GM12865 (cell line): ENCODE results near the gene MEIS3.

Experiments used
- DNase-seq: peaks from one replicate; pipeline ENCODE4 v3.0.0; 2010; ENCODE audit warnings: low read depth
- H3K4me3 ChIP-seq: 2 replicates; pipeline ENCODE4 v1.5.1; 2011; ENCODE audit warnings: mild to moderate bottlenecking, low read depth, low read length, control low read depth
- TF ChIP-seq, protein P1 (sequence below): IDR thresholded peaks from 2 replicates; pipeline ENCODE4 v1.5.1; 2011; ENCODE audit warnings: low read length, control low read depth, low read depth, inconsistent platforms; ENCODE audit not compliant: insufficient read depth; ENCODE audit errors: missing control alignments

MEIS3 gene

GRCh38 chr19:47429140-47429793 lies 9.9 kb upstream of the MEIS3 start:
- no peak overlapping the region for H3K4me3 ChIP-seq
- DNase-seq = no peak
- TF ChIP-seq, protein P1, sequence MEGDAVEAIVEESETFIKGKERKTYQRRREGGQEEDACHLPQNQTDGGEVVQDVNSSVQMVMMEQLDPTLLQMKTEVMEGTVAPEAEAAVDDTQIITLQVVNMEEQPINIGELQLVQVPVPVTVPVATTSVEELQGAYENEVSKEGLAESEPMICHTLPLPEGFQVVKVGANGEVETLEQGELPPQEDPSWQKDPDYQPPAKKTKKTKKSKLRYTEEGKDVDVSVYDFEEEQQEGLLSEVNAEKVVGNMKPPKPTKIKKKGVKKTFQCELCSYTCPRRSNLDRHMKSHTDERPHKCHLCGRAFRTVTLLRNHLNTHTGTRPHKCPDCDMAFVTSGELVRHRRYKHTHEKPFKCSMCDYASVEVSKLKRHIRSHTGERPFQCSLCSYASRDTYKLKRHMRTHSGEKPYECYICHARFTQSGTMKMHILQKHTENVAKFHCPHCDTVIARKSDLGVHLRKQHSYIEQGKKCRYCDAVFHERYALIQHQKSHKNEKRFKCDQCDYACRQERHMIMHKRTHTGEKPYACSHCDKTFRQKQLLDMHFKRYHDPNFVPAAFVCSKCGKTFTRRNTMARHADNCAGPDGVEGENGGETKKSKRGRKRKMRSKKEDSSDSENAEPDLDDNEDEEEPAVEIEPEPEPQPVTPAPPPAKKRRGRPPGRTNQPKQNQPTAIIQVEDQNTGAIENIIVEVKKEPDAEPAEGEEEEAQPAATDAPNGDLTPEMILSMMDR = no peak

GRCh38 chr19:47428177-47428894 lies 9.0 kb upstream of the MEIS3 start:
- H3K4me3 ChIP-seq = no peak overlapping the region
- TF ChIP-seq, protein P1 = no peak
- DNase-seq = peak; percentile 96

DNA sequence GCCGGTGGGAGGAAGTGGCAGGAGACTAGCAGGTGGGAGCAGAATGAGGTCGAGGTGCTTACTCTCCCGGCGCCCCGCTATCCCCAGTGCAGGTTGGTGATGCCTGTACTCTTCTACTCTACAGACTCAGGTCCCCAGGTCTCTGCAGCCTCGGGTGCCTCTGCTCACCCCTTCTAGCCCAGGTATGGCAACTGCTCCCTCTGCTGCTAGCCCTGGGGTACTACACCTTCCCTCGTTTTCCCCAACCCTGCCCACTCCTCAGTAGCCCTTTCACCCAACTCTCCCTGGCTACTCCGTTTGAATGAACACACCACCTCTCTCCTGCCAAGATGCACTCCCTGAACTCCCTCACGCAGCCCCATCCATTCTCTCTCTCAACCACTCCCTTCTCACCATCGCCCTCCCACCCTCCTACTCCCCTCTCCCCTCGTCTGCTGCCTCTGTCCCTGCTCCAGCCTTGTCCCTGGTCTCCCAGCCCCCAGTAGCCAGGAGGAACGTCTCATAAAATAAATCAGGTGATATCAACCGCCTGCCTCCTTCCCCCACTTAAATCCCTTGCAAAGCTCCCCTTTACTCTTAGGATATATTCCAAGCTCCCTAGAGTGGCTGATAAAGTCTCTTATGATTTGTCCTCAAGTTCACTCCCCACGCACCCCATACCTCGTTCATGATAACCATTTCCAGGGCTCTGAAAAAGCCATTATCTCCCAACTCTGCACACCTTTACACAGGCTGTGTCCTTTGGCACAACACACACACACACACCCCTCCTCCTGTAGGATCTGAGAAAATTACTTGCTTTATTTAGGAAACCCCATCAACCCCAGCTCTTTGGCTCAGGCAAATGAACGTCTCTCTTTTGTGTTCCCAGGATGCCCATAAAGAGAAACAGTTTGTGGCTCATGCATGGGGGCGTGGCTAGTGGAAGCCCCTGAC lies 8.2 kb upstream of the MEIS3 start:
- H3K4me3 ChIP-seq = no peak overlapping the region
- TF ChIP-seq, protein P1 = peak; percentile 98
- peak; percentile 71 for DNase-seq

- TF ChIP-seq, protein P1 = no peak
- DNase-seq = no peak
- H3K4me3 ChIP-seq = no peak overlapping the region
These were observed 4.0 kb upstream of the MEIS3 start for GRCh38 chr19:47423203-47423882.

DNA sequence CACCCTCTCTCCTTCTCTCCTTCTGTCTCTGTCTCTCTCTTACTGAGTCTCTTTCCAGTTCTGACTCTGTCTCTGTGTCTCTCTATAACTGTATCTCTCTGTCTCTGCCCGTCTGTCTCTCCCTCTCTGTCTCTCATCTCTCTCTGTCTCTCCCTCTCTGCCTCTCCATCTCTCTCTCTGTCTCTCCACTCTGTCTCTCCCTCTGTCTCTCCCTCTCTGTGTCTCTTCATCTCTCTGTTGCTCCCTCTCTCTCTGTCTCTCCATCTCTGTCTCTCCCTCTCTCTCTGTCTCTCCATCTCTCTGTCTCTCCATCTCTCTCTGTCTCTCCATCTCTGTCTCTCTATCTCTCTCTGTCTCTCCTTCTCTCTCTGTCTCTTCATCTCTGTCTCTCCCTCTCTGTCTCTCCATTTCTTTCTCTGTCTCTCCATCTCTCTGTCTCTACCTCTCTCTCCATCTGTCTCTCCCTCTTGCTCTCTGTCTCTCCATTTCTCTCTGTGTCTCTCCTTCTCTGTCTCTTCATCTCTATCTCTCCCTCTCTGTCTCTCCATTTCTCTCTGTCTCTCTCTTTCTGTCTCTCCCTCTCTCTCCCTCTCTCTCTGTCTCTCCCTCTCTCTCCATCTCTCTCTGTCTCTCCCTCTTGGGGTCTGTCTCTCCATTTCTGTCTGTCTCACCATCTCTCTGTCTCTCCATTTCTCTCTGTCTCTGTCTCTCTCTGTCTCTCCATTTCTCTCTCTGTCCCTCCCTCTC lies 3.3 kb upstream of the MEIS3 start:
- DNase-seq = no peak
- TF ChIP-seq, protein P1 = no peak
- no peak overlapping the region for H3K4me3 ChIP-seq
